HEK293 (cell line): ENCODE results near the gene MAN1C1.

Experiments
- FEZF1 ChIP-seq: fragments of 450-650 bp; formaldehyde crosslinking; IDR thresholded peaks from 2 replicates; pipeline ENCODE4 v1.5.1; 2016; ENCODE audit warnings: missing biosample characterization, missing genetic modification characterization
- ZFP69B ChIP-seq: fragments of 450-650 bp; formaldehyde crosslinking; IDR thresholded peaks from 2 replicates; pipeline ENCODE4 v1.5.1; 2016; ENCODE audit warnings: missing biosample characterization, missing genetic modification characterization
- ZNF19 ChIP-seq: fragments of 450-650 bp; formaldehyde crosslinking; IDR thresholded peaks from 2 replicates; pipeline ENCODE4; 2016; ENCODE audit warnings: missing biosample characterization, missing genetic modification characterization, low read depth
- ZNF266 ChIP-seq: fragments of 450-650 bp; formaldehyde crosslinking; IDR thresholded peaks from 2 replicates; pipeline ENCODE4 v1.5.1; 2016; ENCODE audit warnings: missing biosample characterization, missing genetic modification characterization, low read depth
- ZNF324 ChIP-seq: fragments of 450-650 bp; formaldehyde crosslinking; IDR thresholded peaks from 2 replicates; pipeline ENCODE4 v1.5.1; 2016; ENCODE audit warnings: missing biosample characterization, missing genetic modification characterization
- ZNF391 ChIP-seq: fragments of 450-650 bp; formaldehyde crosslinking; IDR thresholded peaks from 2 replicates; pipeline ENCODE4 v1.5.1; 2016; ENCODE audit warnings: low read depth, missing biosample characterization, missing genetic modification characterization, borderline replicate concordance
- ZNF561 ChIP-seq: fragments of 450-650 bp; IDR thresholded peaks from 2 replicates; pipeline ENCODE4 v1.5.1; 2018; ENCODE audit warnings: missing biosample characterization, missing genetic modification characterization, borderline replicate concordance
- ZNF571 ChIP-seq: fragments of 450-650 bp; formaldehyde crosslinking; IDR thresholded peaks from 2 replicates; pipeline ENCODE4 v1.5.0; 2017; ENCODE audit warnings: missing biosample characterization, missing genetic modification characterization
- ZNF670 ChIP-seq: fragments of 450-650 bp; formaldehyde crosslinking; IDR thresholded peaks from 2 replicates; pipeline ENCODE4 v1.5.1; 2016; ENCODE audit warnings: missing biosample characterization, missing genetic modification characterization, low read depth
- ZNF830 ChIP-seq: fragments of 450-650 bp; IDR thresholded peaks from 2 replicates; pipeline ENCODE4 v1.5.0; 2018; ENCODE audit warnings: missing biosample characterization, missing genetic modification characterization, low read depth, mild to moderate bottlenecking, moderate library complexity
- TF ChIP-seq, protein P1 (sequence below): fragments of 450-650 bp; formaldehyde crosslinking; IDR thresholded peaks from 2 replicates; pipeline ENCODE4 v1.5.1; 2016; ENCODE audit warnings: missing biosample characterization, missing genetic modification characterization
- TF ChIP-seq, protein P2 (sequence below): fragments of 450-650 bp; formaldehyde crosslinking; IDR thresholded peaks from 2 replicates; pipeline ENCODE4 v1.5.1; 2016; ENCODE audit warnings: missing biosample characterization, missing genetic modification characterization
- TF ChIP-seq, protein P3 (sequence below): sonication (generic); formaldehyde crosslinking; IDR thresholded peaks from 2 replicates; pipeline ENCODE4 v1.8.1; 2022; ENCODE audit warnings: mild to moderate bottlenecking, moderate library complexity, missing genetic modification reagents

DNA sequence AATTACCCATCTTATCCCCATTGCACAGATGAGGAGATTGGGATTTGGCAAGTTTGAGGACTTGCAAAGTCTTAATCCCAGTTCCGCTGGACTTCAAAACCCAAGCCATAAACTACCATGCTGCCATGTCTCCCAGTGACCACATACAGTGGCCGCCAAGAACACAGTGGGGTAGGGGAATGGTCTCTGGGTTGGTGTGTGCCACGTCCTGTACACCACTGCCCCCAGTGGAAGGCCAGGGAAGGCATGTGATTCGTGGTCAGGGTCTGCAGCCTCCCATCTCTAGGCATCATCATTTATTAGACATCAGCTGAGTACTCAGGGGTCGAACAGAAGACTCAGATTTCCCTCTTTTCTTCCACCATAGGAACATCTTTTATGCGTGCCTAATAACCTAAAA is 76.0 kb downstream of the MAN1C1 start:
- TF ChIP-seq ZNF266 (tag by site-specific recombination): no peak
- no peak for TF ChIP-seq ZNF19
- no peak for TF ChIP-seq ZFP69B (tag by site-specific recombination)
- TF ChIP-seq, protein P1, sequence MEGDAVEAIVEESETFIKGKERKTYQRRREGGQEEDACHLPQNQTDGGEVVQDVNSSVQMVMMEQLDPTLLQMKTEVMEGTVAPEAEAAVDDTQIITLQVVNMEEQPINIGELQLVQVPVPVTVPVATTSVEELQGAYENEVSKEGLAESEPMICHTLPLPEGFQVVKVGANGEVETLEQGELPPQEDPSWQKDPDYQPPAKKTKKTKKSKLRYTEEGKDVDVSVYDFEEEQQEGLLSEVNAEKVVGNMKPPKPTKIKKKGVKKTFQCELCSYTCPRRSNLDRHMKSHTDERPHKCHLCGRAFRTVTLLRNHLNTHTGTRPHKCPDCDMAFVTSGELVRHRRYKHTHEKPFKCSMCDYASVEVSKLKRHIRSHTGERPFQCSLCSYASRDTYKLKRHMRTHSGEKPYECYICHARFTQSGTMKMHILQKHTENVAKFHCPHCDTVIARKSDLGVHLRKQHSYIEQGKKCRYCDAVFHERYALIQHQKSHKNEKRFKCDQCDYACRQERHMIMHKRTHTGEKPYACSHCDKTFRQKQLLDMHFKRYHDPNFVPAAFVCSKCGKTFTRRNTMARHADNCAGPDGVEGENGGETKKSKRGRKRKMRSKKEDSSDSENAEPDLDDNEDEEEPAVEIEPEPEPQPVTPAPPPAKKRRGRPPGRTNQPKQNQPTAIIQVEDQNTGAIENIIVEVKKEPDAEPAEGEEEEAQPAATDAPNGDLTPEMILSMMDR: peak; percentile 47
- no peak for TF ChIP-seq ZNF324 (tag by site-specific recombination)
- no peak for TF ChIP-seq ZNF670
- TF ChIP-seq, protein P2, sequence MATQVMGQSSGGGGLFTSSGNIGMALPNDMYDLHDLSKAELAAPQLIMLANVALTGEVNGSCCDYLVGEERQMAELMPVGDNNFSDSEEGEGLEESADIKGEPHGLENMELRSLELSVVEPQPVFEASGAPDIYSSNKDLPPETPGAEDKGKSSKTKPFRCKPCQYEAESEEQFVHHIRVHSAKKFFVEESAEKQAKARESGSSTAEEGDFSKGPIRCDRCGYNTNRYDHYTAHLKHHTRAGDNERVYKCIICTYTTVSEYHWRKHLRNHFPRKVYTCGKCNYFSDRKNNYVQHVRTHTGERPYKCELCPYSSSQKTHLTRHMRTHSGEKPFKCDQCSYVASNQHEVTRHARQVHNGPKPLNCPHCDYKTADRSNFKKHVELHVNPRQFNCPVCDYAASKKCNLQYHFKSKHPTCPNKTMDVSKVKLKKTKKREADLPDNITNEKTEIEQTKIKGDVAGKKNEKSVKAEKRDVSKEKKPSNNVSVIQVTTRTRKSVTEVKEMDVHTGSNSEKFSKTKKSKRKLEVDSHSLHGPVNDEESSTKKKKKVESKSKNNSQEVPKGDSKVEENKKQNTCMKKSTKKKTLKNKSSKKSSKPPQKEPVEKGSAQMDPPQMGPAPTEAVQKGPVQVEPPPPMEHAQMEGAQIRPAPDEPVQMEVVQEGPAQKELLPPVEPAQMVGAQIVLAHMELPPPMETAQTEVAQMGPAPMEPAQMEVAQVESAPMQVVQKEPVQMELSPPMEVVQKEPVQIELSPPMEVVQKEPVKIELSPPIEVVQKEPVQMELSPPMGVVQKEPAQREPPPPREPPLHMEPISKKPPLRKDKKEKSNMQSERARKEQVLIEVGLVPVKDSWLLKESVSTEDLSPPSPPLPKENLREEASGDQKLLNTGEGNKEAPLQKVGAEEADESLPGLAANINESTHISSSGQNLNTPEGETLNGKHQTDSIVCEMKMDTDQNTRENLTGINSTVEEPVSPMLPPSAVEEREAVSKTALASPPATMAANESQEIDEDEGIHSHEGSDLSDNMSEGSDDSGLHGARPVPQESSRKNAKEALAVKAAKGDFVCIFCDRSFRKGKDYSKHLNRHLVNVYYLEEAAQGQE (tag by site-specific recombination): no peak
- TF ChIP-seq ZNF391 (tag by site-specific recombination): no peak
- no peak for TF ChIP-seq ZNF571 (tag by site-specific recombination)
- TF ChIP-seq, protein P3, sequence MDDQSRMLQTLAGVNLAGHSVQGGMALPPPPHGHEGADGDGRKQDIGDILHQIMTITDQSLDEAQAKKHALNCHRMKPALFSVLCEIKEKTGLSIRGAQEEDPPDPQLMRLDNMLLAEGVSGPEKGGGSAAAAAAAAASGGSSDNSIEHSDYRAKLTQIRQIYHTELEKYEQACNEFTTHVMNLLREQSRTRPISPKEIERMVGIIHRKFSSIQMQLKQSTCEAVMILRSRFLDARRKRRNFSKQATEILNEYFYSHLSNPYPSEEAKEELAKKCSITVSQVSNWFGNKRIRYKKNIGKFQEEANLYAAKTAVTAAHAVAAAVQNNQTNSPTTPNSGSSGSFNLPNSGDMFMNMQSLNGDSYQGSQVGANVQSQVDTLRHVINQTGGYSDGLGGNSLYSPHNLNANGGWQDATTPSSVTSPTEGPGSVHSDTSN (CRISPR knock-in tag): no peak
- TF ChIP-seq ZNF561: no peak
- TF ChIP-seq ZNF830 (tag by site-specific recombination): no peak
- TF ChIP-seq FEZF1: no peak
